NCI-H1930 (cell line): ENCODE measurements around the gene FNDC11.
"Not testable (repeated sequence)": the region's sequence is repeated elsewhere in the genome, so short reads cannot be mapped to it uniquely, and the experiment has no call there.

ENCODE experiments used
- DNase-seq, 2 experiments: peaks; one replicate each; lab custom pipeline; 2025; lab: John Stamatoyannopoulos, UW

Gene FNDC11

GRCh38 chr20:63554361-63555278, 661 bp downstream of the FNDC11 start:
- no peak for DNase-seq

GRCh38 chr20:63555661-63556381, 1.9 kb downstream of the FNDC11 start:
- no peak for DNase-seq

DNA sequence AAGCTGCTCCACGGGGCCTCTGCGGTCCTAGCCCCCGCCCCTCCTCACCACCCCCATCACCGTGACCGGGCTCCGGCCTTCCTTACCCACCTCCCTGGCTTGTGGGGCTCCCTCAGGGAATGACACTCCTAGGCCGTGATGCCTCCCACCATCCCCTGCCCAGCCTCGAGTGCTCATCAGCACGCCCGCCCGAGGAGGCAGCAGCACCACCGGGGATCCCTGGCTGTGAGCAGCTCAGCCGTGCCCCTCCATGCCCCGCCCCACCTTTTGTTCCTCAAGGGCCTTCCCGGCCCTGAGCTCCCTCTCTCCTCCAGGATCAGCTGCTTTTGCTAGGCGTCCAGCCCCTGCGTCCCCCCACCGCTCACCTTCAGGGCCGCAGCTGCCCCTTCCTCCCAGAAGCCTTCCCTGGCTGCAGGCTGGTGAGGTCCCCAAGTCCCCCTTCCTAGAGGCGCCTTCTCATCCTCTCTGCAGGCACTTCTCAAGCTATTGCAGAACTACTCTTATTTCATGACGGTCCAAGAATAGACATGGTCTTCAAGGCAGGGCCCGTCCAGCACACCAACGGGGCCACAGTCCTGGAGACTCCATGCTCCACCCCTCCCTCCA, 3.0 kb downstream of the FNDC11 start:
- no peak for DNase-seq

DNA sequence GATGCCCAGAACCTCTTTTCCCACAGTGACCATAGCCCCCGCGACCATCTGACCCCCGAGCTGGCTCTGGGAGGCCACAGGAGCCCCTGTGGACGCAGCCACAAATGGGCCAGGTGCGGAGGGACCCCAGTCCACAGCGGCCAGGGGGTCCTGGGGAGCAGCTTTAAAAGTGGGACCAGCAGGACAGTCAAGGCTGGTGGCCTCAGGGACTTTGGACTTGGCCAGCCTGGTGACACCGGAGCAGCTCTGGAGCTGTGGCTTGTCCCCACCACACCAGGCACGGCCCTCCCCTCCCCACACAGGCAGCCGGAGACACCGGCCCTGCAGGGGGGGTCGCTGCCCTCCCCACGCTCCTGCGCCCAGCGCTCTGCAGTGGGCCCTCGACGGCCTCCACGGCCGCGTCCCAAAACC, 3.5 kb downstream of the FNDC11 start:
- no peak for DNase-seq

GRCh38 chr20:63558804-63559484, 5.0 kb downstream of the FNDC11 start:
- DNase-seq: no peak

GRCh38 chr20:63559485-63560332, 5.8 kb downstream of the FNDC11 start:
- not testable (repeated sequence) for DNase-seq

GRCh38 chr20:63560333-63560805, 6.4 kb downstream of the FNDC11 start:
- no peak for DNase-seq

- DNase-seq: no peak
These were observed 7.1 kb downstream of the FNDC11 start for GRCh38 chr20:63560856-63561609.

- DNase-seq: no peak
These were observed 7.9 kb downstream of the FNDC11 start for GRCh38 chr20:63561624-63562396.

- DNase-seq: no peak
These were observed 8.7 kb downstream of the FNDC11 start for GRCh38 chr20:63562461-63563224.

GRCh38 chr20:63563225-63563935, 9.4 kb downstream of the FNDC11 start:
- DNase-seq: no peak

DNA sequence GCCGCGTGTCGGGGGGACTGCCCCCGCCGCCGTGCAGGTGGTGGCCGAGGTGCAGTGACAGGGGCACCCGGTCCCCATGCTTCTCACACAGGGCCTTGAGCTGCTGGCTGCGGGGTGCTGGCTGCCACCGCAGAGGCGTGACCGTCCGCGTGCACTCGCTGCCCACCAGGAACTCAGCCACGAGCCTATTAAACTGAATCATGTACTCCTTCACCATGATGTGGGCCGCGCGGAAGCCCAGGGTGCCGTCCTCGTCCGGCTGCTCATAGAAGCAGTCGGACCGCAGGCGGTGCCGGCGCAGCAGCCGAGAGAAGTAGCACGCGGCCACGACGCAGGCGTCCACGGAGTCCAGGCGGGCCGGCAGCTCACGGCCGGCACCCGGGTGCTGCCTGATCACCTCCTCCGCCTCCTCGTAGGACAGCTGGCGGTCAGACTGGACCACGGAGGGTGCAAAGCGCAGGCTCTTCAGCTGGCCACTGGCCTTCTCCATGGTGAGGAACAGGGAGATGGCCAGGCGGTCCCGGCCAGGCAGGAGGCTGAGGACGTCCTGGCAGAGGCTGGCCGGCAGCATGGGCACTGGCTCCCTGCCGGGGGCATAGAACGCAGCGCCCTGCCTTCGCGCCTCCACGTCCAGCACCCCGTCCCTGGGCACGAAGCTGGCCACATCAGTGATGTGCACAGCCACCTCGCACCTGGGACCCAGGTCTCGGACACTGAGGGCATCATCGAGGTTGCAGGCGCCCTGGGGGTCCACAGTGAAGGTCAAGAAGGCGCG, 10.3 kb downstream of the FNDC11 start:
- DNase-seq: no peak

DNA sequence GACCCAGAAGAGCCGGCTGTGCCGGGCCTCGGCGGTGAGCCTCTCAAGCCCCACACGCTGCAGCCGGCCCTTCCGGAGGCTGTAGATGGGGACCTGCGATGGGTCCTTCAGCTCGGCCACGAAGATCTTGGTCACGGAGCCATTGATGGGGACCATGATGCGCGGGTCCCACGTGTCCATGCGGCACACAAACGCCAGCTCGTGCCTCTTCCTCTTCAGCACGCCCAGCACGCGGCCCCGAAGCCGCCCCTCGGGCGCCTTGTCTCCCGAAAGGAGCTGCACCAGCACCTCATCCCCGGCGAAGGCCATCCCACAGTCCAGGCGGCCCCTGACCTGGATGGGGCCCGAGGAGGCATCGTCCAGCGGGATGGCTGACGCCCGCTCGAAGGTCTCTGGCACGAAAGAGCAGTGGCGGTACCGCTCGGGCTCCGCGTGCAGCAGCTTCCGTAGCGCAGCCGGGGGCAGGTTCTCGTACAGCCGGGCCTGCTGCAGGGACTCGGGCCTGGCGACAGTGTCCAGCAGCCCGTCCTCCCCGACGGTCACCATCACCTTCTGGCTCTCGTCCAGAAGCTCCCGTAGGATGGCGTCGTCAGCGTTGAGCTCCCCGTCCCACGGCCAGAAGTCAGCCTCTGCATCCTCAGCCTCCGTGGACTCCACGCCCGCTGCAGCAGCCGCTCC, 11.2 kb downstream of the FNDC11 start:
- no peak for DNase-seq

GRCh38 chr20:63565699-63566335, 11.9 kb downstream of the FNDC11 start:
- no peak for DNase-seq

DNA sequence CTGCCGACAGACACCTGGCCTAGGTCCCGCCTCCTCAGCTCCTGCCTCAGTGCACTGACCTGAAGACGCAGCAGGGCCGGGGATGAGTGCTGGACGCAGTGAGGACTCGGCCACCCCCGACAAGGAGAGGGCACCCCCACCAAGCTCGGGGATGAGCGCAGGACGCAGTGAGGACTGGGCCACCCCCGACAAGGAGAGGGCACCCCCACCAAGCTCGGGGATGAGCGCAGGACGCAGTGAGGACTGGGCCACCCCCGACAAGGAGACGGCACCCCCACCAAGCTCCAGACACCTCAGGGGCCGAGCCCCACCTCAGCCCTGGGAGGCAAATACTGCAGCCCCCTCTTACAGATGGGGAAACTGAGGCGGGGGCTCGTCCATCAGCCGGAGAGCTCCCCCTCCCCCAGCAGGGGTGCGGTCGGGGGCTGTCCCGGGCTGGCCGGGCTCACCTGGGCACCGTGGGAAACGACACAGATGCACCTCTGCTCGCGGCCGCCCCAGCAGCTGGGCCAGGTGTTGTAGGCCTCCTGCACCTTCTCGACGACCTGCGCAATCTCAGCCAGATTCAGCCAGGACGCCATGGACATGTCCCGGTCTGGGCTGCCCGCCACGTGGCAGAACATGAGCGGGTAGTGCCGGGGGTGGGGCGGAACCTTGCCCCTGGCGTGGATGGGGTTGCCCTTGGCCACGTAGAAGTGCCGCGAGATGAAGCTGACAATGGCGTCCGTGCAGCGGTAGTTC, 12.6 kb downstream of the FNDC11 start:
- DNase-seq: no peak

DNA sequence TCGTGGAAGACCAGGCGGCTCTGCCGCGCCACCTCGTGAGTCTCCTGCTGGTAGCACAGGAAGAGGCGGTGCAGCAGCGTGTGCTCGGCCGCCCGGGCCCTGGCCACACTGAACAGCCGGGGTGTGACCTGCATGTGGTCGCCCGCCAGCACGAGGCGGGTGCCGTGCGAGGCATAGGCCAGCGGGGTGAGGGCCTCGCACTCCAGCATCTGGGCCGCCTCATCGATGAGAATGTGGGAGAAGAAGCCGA, 13.1 kb downstream of the FNDC11 start:
- DNase-seq: no peak
